NCI-H524 (cell line): ENCODE results near the gene CDKN2B.
"Not testable (repeated sequence)": the region's sequence is repeated elsewhere in the genome, so short reads cannot be mapped to it uniquely, and the experiment has no call there.

Experiments
- DNase-seq, 2 experiments: peaks; one replicate each; lab custom pipeline; 2025; lab: John Stamatoyannopoulos, UW

Gene CDKN2B

DNA sequence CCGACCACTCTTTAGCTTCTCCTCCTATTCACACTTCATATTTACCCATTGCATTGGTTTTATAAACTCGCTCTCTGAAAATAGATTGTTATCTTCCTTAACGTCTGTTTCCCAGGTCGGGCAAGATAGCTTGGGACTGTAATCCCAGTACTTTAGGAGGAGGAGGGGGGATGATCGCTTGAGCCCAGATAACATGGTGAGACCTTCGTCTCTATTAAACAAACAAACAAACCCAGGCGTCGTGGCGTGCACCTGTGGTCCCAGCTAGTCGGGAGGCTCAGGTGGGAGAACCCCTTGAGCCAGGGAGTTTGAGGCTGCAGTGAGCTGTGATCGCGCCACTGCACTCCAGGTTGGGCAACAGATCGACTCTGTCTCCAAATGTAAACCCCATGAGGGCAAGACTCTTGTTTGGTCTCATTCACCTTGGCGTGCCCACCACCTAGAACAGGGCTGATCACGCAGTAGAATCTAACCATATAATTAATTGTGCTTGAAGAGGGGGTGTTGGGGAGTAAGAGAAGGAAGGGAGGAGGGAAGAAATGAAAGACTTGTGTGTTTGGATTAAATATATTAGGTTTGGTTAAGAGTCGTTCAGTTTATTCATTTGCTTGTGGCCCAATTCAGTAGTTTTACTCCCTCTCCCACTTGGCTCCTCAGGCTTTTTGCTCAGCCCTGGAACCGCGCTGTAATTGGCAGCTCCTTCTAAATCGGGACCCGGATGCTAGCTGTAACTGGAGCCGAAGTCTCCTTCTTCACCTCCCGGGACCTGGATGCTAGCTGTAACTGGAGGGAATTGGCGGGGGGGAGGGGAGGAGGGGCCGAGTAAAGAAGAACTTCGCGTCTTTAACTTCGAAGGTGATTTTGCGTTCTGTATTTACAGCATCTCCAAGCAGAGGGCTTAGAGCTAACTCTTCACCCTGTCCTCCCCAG, 39.8 kb downstream of the CDKN2B start:
- no peak for DNase-seq

DNA sequence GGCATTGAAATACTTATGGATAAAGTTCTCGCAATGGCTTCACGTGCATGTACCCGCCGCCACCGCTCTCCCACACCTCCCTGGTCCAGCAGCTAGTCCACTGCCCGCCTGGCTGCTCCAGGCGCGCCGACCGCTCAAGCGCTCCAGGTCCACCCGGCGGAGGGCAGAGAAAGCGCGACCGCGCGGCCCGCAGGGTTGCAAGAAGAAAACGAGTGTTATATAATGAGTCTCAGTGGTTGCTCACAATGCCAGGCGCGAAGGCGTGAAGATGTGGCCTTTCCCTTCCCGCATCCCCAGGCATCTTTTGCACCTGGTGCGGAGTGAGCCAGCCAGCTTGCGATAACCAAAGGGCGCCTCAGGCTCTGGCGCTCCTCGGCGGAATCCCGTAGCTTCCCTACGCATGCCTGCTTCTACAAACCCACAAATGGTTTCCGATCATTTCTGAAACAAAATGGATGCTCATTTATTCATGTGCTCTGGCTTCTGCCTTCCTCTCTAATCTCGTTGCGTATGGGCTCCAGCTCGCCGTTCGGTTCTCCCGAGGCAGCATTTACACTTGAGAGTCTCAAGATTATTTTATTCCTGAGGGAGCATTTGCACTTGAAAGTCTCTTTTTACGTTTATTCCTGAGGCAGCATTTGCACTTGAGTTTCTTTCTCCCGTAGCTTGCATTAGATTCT, 40.6 kb downstream of the CDKN2B start:
- DNase-seq: no peak

- DNase-seq: no peak
These were observed 41.4 kb downstream of the CDKN2B start for GRCh38 chr9:21967702-21968101.

- no peak for DNase-seq
These were observed 41.9 kb downstream of the CDKN2B start for GRCh38 chr9:21967169-21967568.

- no peak for DNase-seq
These were observed 42.8 kb downstream of the CDKN2B start for GRCh38 chr9:21966140-21966851.

DNA sequence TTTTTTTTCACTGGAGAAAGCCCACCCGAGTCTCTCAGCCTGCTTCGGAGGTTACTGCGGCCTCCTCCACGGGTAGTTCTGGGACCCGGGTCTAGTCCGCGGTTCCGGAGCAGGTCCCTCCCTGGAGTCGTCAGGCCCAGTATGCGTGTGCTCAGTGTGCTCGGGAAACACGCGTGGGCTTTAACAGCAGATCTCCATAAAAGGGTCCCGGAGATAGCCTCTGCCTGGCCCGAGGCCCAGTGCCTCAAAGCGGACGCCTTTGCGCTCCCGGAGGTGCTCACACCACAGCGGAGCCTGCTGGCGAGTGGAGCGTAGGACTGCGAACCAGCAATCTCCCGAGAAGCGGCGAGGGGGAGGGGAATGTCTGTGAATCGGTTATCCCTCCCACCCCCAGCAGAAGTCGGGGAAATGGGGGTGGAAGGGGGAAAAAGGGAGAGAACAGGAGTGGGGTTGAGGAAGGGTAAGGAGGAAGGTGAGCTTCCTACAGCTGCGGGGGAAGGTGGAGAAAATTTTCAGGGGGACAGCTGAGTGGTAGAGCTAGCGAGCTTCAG, 43.6 kb downstream of the CDKN2B start:
- no peak for DNase-seq

GRCh38 chr9:21964925-21965385, 44.1 kb downstream of the CDKN2B start:
- no peak for DNase-seq

DNA sequence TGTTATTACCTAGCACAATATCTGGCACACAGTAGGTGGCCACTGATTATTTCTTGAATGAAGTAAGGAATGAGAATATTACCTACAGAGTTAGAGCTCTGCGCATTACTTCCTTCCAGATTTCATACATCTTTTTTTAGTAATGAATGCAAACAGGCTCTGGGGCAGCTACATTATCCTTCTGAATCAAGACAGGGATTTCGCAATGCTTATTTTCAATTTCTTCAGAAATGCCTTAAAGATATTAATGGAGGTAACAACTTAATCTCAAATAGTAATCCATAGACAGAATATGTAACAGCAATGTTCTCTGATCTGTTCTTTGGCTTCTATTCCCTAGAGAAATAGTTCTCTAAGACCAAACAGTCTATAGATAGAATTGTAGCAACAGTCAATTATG, 47.5 kb downstream of the CDKN2B start:
- DNase-seq: no peak

- not testable (repeated sequence) for DNase-seq
These were observed 49.8 kb downstream of the CDKN2B start for GRCh38 chr9:21959268-21959667.

- DNase-seq: no peak
These were observed 50.3 kb downstream of the CDKN2B start for GRCh38 chr9:21958833-21959232.
